HG03354 (cell line): ENCODE measurements around the gene NMT1.

Experiments
- ATAC-seq: cut with Tn5 transposase; IDR thresholded peaks from one replicate; pipeline ENCODE4 v1.9.1; 2021; ENCODE audit warnings: mild to moderate bottlenecking; ENCODE audit not compliant: unreplicated experiment, poor library complexity, severe bottlenecking

The NMT1 gene

GRCh38 chr17:45147581-45148182, 86.6 kb downstream of the NMT1 start:
- ATAC-seq = no peak

GRCh38 chr17:45148183-45149036, 87.3 kb downstream of the NMT1 start, which contains the start of gene HEXIM1:
HEXIM1 (plus strand) TSS chr17:45148475; CDS start chr17:45149191, 716 bp downstream.
- peak; percentile 72 for ATAC-seq

- peak; percentile 24 for ATAC-seq
These were observed 88.0 kb downstream of the NMT1 start for GRCh38 chr17:45149037-45149668.

GRCh38 chr17:45149669-45150664, 88.8 kb downstream of the NMT1 start:
- no peak for ATAC-seq

- ATAC-seq = no peak
These were observed 90.0 kb downstream of the NMT1 start for GRCh38 chr17:45150911-45151809.

GRCh38 chr17:45155029-45155428, 93.9 kb downstream of the NMT1 start:
- no peak for ATAC-seq

- ATAC-seq = no peak
These were observed 94.4 kb downstream of the NMT1 start for GRCh38 chr17:45155483-45155882.

GRCh38 chr17:45156242-45156641, 95.1 kb downstream of the NMT1 start:
- no peak for ATAC-seq
